H1 (cell line): ENCODE data around the gene GCSAML. TPM values are rescaled to one million over a fixed set of nuclear protein-coding genes. Genes with fewer than 3 reads are reported as not detected.

Source experiments
- CTCF ChIA-PET: fragments of 300-600 bp; sonication (Branson Sonifier 250); formaldehyde crosslinking; loops from one replicate; lab custom pipeline; 2021; ENCODE audit not compliant: partially characterized antibody; lab: Charles Lee
- POLR2A ChIA-PET: fragments of 300-600 bp; sonication (Branson Sonifier 250); formaldehyde crosslinking; loops from one replicate; lab custom pipeline; 2021; ENCODE audit warnings: inconsistent platforms; ENCODE audit not compliant: partially characterized antibody; lab: Charles Lee
- DNase-seq, 2 experiments: peaks; one replicate each; pipeline versions ENCODE4 v3.0.0 to v3.0.0-alpha.2; 2010 to 2022; ENCODE audit warnings: low spot score in 2 of 2, low read depth in 1 of 2, mixed read lengths in 1 of 2
- FAIRE-seq: peaks from 2 replicates; lab custom pipeline; 2011; peaks lifted over from hg19 to GRCh38; lab: Jason Lieb, UNC
- H2AFZ ChIP-seq: 2 replicates; pipeline ENCODE4 v1.8.1; 2012; ENCODE audit warnings: low read length, inconsistent platforms
- H2AK5ac ChIP-seq: 2 replicates; pipeline ENCODE4 v1.6.1; 2013; ENCODE audit warnings: low read depth, low read length
- H2BK120ac ChIP-seq: replicated peaks from 2 replicates; pipeline ENCODE3; 2013; ENCODE audit warnings: low read depth, low read length, inconsistent platforms
- H2BK12ac ChIP-seq: 2 replicates; pipeline ENCODE4 v1.6.1; 2013; ENCODE audit warnings: low read depth, low read length
- H2BK15ac ChIP-seq: 2 replicates; pipeline ENCODE4 v1.6.1; 2013; ENCODE audit warnings: low read length
- H2BK20ac ChIP-seq: 2 replicates; pipeline ENCODE4 v1.6.1; 2013; ENCODE audit warnings: low read length
- H2BK5ac ChIP-seq: 2 replicates; pipeline ENCODE4 v1.6.1; 2013; ENCODE audit warnings: low read depth, low read length
- H3K14ac ChIP-seq: 2 replicates; pipeline ENCODE4 v1.6.1; 2013; ENCODE audit warnings: inconsistent platforms; ENCODE audit not compliant: insufficient read length
- H3K18ac ChIP-seq: 2 replicates; pipeline ENCODE4 v1.6.1; 2013; ENCODE audit warnings: low read length; ENCODE audit errors: extremely low read depth
- H3K23ac ChIP-seq: 2 replicates; pipeline ENCODE4 v1.6.1; 2013; ENCODE audit warnings: inconsistent platforms; ENCODE audit not compliant: insufficient read length
- H3K23me2 ChIP-seq: 2 replicates; pipeline ENCODE4 v1.6.1; 2013; ENCODE audit warnings: low read depth, low read length
- H3K27ac ChIP-seq: 2 replicates; pipeline ENCODE4 v1.6.1; 2011; ENCODE audit warnings: low read depth, low read length, inconsistent platforms
- H3K27me3 ChIP-seq, 4 experiments: replicated peaks in 1 of 4; 1 replicate in 1 of 4; 2 replicates in 3 of 4; pipeline versions ENCODE4 v1.6.1 to v1.8.1; 2011 to 2013; ENCODE audit warnings: low read length in 3 of 4, mild to moderate bottlenecking in 3 of 4, inconsistent platforms in 2 of 4, mixed read lengths in 2 of 4, moderate library complexity in 1 of 4; ENCODE audit not compliant: control insufficient read depth in 3 of 4, insufficient read depth in 3 of 4; ENCODE audit errors: extremely low read depth in 1 of 4
- H3K36me3 ChIP-seq, 4 experiments: 2 replicates each; pipeline versions ENCODE4 v1.6.1 to v1.8.1; 2011 to 2013; ENCODE audit warnings: mild to moderate bottlenecking in 4 of 4, low read length in 3 of 4, moderate library complexity in 2 of 4, control low read depth in 1 of 4, inconsistent platforms in 1 of 4; ENCODE audit not compliant: insufficient read depth in 4 of 4, control insufficient read depth in 2 of 4
- H3K4ac ChIP-seq: replicated peaks from 2 replicates; pipeline ENCODE3; 2013; ENCODE audit warnings: low read length, low read depth, mixed read lengths, inconsistent platforms; ENCODE audit not compliant: insufficient read length
- H3K4me1 ChIP-seq, 4 experiments: replicated peaks in 1 of 4; 1 replicate in 1 of 4; 2 replicates in 3 of 4; pipeline versions ENCODE4 v1.6.1 to v1.8.1; 2011 to 2013; ENCODE audit warnings: low read length in 3 of 4, inconsistent platforms in 2 of 4, mixed read lengths in 1 of 4; ENCODE audit not compliant: insufficient read depth in 4 of 4, control insufficient read depth in 3 of 4
- H3K4me2 ChIP-seq, 2 experiments: 2 replicates each; pipeline versions ENCODE4 v1.6.1 to v1.8.1; 2011 to 2013; ENCODE audit warnings: low read depth in 2 of 2, low read length in 2 of 2, control low read depth in 1 of 2, inconsistent platforms in 1 of 2, mild to moderate bottlenecking in 1 of 2; ENCODE audit not compliant: insufficient read depth in 1 of 2
- H3K4me3 ChIP-seq, 4 experiments: fragments of 200-600, 300-600 bp in 1 of 4; sonication (generic), shearing (Covaris generic), sonication (Bioruptor Twin) in 1 of 4; 2 replicates each; pipeline versions ENCODE4 v1.5.1 to v1.8.1; 2011 to 2016; ENCODE audit warnings: low read length in 4 of 4, low read depth in 3 of 4, control low read depth in 2 of 4, inconsistent platforms in 2 of 4, mild to moderate bottlenecking in 2 of 4, mixed read lengths in 1 of 4, moderate library complexity in 1 of 4; ENCODE audit not compliant: insufficient read depth in 2 of 4; ENCODE audit errors: extremely low read depth in 1 of 4
- H3K56ac ChIP-seq: replicated peaks from 2 replicates; pipeline ENCODE3; 2013; ENCODE audit warnings: low read depth, mild to moderate bottlenecking, mixed read lengths, low read length, inconsistent platforms; ENCODE audit not compliant: insufficient read length
- H3K79me1 ChIP-seq: 2 replicates; pipeline ENCODE4 v1.6.1; 2013; ENCODE audit warnings: low read depth, low read length, control low read depth
- H3K79me2 ChIP-seq, 2 experiments: 2 replicates each; pipeline versions ENCODE4 v1.6.1 to v1.8.1; 2012 to 2013; ENCODE audit warnings: low read length in 2 of 2, mild to moderate bottlenecking in 2 of 2, inconsistent platforms in 1 of 2; ENCODE audit not compliant: insufficient read depth in 2 of 2, control insufficient read depth in 1 of 2
- H3K9ac ChIP-seq, 4 experiments: replicated peaks in 1 of 4; 1 replicate in 1 of 4; 2 replicates in 3 of 4; pipeline versions ENCODE4 v1.6.1 to v1.8.1; 2011 to 2013; ENCODE audit warnings: low read depth in 3 of 4, low read length in 3 of 4, control low read depth in 2 of 4, mild to moderate bottlenecking in 2 of 4, moderate library complexity in 2 of 4, inconsistent platforms in 1 of 4; ENCODE audit errors: extremely low read depth in 1 of 4
- H3K9me3 ChIP-seq, 2 experiments: 2 replicates each; pipeline versions ENCODE4 v1.6.1 to v1.8.1; 2012 to 2013; ENCODE audit warnings: mild to moderate bottlenecking in 2 of 2, moderate library complexity in 2 of 2, control low read depth in 1 of 2, inconsistent platforms in 1 of 2, low read depth in 1 of 2, low read length in 1 of 2, mixed read lengths in 1 of 2; ENCODE audit not compliant: insufficient read depth in 2 of 2
- H4K20me1 ChIP-seq, 2 experiments: replicated peaks in 1 of 2; 2 replicates each; pipeline versions ENCODE3 to v1.8.1; 2011 to 2013; ENCODE audit warnings: inconsistent platforms in 2 of 2, low read length in 2 of 2, mild to moderate bottlenecking in 1 of 2; ENCODE audit not compliant: insufficient read depth in 2 of 2, control insufficient read depth in 1 of 2
- H4K5ac ChIP-seq: 2 replicates; pipeline ENCODE4 v1.6.1; 2013; ENCODE audit warnings: low read length, low read depth, mixed read lengths, inconsistent platforms; ENCODE audit not compliant: insufficient read length
- H4K8ac ChIP-seq: 2 replicates; pipeline ENCODE4 v1.8.0; 2013; ENCODE audit warnings: mild to moderate bottlenecking, moderate library complexity, low read length, inconsistent platforms; ENCODE audit not compliant: insufficient read depth; ENCODE audit errors: extremely low read depth
- H4K91ac ChIP-seq: replicated peaks from 2 replicates; pipeline ENCODE3; 2013; ENCODE audit warnings: low read length, mixed read lengths, inconsistent platforms; ENCODE audit not compliant: insufficient read length
- ASH2L ChIP-seq: fragments of 200-600, 300-600 bp; sonication (generic); IDR thresholded peaks from one replicate; pipeline ENCODE4 v1.7.1; 2017; ENCODE audit warnings: low read length
- BCL11A ChIP-seq, 2 experiments: IDR thresholded peaks; one replicate each; pipeline ENCODE4 v1.6.1; 2011; ENCODE audit warnings: low read depth in 2 of 2, low read length in 2 of 2, mild to moderate bottlenecking in 2 of 2
- CHD1 ChIP-seq: IDR thresholded peaks from 2 replicates; pipeline ENCODE4 v1.6.1; 2012; ENCODE audit warnings: low read depth, low read length, improper control_type of control experiment
- EZH2 ChIP-seq: fragments of 200-600 bp; sonication (generic); IDR thresholded peaks from 2 replicates; pipeline ENCODE4 v1.7.1; 2012; ENCODE audit warnings: low read depth, mild to moderate bottlenecking, moderate library complexity, low read length, inconsistent platforms; ENCODE audit not compliant: severe bottlenecking
- POU5F1 ChIP-seq: IDR thresholded peaks from 2 replicates; pipeline ENCODE4 v1.6.1; 2011; ENCODE audit warnings: low read depth, mild to moderate bottlenecking, low read length, moderate library complexity
- SAP30 ChIP-seq: fragments of 300-600 bp; sonication (generic); IDR thresholded peaks from 2 replicates; pipeline ENCODE4 v1.7.1; 2012; ENCODE audit warnings: low read length, moderate library complexity, mild to moderate bottlenecking, inconsistent platforms; ENCODE audit not compliant: insufficient read depth, insufficient replicate concordance
- SIN3A ChIP-seq, 2 experiments: IDR thresholded peaks in 1 of 2; conservative IDR thresholded peaks in 1 of 2; 2 replicates each; pipeline ENCODE4 v1.6.1; 2011 to 2012; ENCODE audit warnings: low read length in 2 of 2, improper control_type of control experiment in 1 of 2, low read depth in 1 of 2, mild to moderate bottlenecking in 1 of 2
- TAF7 ChIP-seq: optimal IDR thresholded peaks from 2 replicates; pipeline ENCODE3; 2011; ENCODE audit warnings: low read depth, mild to moderate bottlenecking, inconsistent platforms, low read length, moderate library complexity, borderline replicate concordance
- WGBS, 2 experiments: shearing (Covaris generic) in 1 of 2; methylation state at CpG; one replicate each; pipeline versions ENCODE4 v1.1.6 to v1.1.7; 2013 to 2015; ENCODE audit warnings: low lambda C conversion rate in 2 of 2, mixed read lengths in 2 of 2, inconsistent platforms in 1 of 2, low coverage in 1 of 2, missing lambda C conversion rate in 1 of 2; ENCODE audit not compliant: insufficient replicate concordance in 2 of 2, insufficient coverage in 1 of 2, insufficient read length in 1 of 2; ENCODE audit errors: extremely low coverage in 1 of 2, missing lambda C conversion rate in 1 of 2; 5-methylcytosine and 5-hydroxymethylcytosine counted together
- polyA plus RNA-seq, 7 experiments: library from polyadenylated mRNA; depleted of rRNA in 3 of 7; stranded (reverse) in 5 of 7; unstranded in 2 of 7; fragments of >200 nt in 5 of 7; fragments of 200-250 nt in 2 of 7; gene quantifications; 1 replicate in 5 of 7; 2 replicates in 1 of 7; 4 replicates in 1 of 7; pipeline versions ENCODE4 v1.2.1 to v1.2.3, GENCODE V29; 2011 to 2013; ENCODE audit warnings: missing spikeins in 2 of 7, mixed read lengths in 2 of 7
- total RNA-seq: library from RNA; stranded (reverse); fragmentation: NEBNext Ultra II Directional; extraction: Animal tissue kit (Norgen Biotek cat#: 25700); gene quantifications from 2 replicates; pipeline ENCODE4 v1.2.1, GENCODE V29; 2021

GCSAML gene
- total and polyA plus RNA-seq, 2 of the 8 experiments (the other 6 are each of a cell fraction or from before 2014, with no cell fraction given), result not detected

DNA sequence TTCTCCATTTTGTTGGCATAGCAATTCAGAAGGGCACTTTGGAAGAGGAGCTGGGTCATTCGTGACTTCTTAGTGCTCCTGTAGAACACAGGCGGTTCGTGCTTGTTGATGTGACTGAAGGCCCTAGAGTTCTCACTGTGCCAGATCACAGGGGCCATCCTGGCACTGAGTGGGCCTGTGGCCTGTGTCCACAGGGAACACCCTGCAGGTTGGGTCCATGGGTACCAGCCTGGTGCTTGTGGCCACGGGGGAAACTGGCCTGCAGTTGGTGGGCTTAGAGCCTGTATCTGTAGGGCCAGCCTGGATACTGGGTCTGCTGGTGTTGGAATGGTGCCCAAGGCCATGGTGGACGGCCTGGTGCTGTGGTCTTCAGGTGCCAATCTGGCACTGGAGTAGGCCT lies 65.7 kb downstream of the GCSAML start:
- Histone ChIP-seq H3K27ac (no peak overlapping the region), H3K4me3 (no peak overlapping the region), H3K27me3 (no peaks in the 10 kb centered on the region), H4K8ac (no peak overlapping the region), H2BK15ac (no peak overlapping the region), H2BK20ac (no peak overlapping the region), H3K36me3 (no peaks in the 10 kb centered on the region), H3K4me2 (no peak overlapping the region), H2AFZ (no peak overlapping the region), H3K9me3 (peaks cover 6 to 32% of the 10 kb centered on the region in 2 experiments; a peak in 2 of 4 replicates), H2AK5ac (no peak overlapping the region), H2BK5ac (no peak overlapping the region), H3K14ac (no peak overlapping the region), H3K9ac (no peak overlapping the region), H3K23ac (no peak overlapping the region), H3K23me2 (no peaks in the 10 kb centered on the region), H4K91ac (no peak overlapping the region), H4K5ac (no peak overlapping the region), H3K4me1 (no peaks in the 10 kb centered on the region; a peak in 1 of 7 replicates), H3K79me2 (no peaks in the 10 kb centered on the region), H3K79me1 (no peaks in the 10 kb centered on the region), H3K18ac (no peak overlapping the region), H4K20me1 (no peaks in the 10 kb centered on the region), H2BK12ac (no peak overlapping the region), H2BK120ac (no peak overlapping the region), H3K4ac (no peak overlapping the region), H3K56ac (no peak overlapping the region)
- FAIRE-seq (no peak), DNase-seq (no peak)
- CTCF ChIA-PET, result no interaction called here
- TF ChIP-seq SIN3A (conservative IDR thresholded peaks at IDR 0.05 in 1 of 2, IDR thresholded peaks at IDR 0.05 in 1 of 2; ENCODE audit: low read depth in 1 of 2, low read length in 2 of 2) (no peak), TAF7 (no peak), SAP30 (no peak), ASH2L (no peak), POU5F1 (no peak), CHD1 (no peak), BCL11A (IDR thresholded peaks at IDR 0.05; ENCODE audit: low read depth in 2 of 2, low read length in 2 of 2) (no peak), EZH2 (no peak)
- WGBS, 2 experiments, result 75% methylated on average over 5 of the region's 5 CpGs; no CpG with 5 or more reads in 1 of the 2 experiments
- POLR2A ChIA-PET, result no interaction called here
